Endothelial cell of umbilical vein (primary cell): Measurements from ENCODE around the gene ACTR2. TPM values are rescaled to one million over a fixed set of nuclear protein-coding genes. Genes with fewer than 3 reads are reported as not detected.

Experiments
- BruUV-seq: library from RNA; stranded (reverse); fragments of 400-500 nt; replicated peaks from 2 replicates; lab custom pipeline; 2021; lab: Mats Ljungman, UMichigan
- CTCF ChIA-PET: fragments of 300-600, 350-600 bp; sonication (Branson Sonifier 250); formaldehyde crosslinking; loops from one replicate; lab custom pipeline; 2021; ENCODE audit warnings: antibody characterized with exemption, inconsistent platforms; lab: Charles Lee
- POLR2A ChIA-PET: fragments of 300-600, 350-600 bp; sonication (Branson Sonifier 250); formaldehyde crosslinking; loops from one replicate; lab custom pipeline; 2021; ENCODE audit warnings: antibody characterized with exemption, inconsistent platforms; lab: Charles Lee
- DNase-seq: peaks from one replicate; pipeline ENCODE4 v3.0.0-alpha.2; 2011; ENCODE audit warnings: low read depth, low spot score
- FAIRE-seq: peaks from 2 replicates; lab custom pipeline; 2011; peaks lifted over from hg19 to GRCh38; lab: Jason Lieb, UNC
- H2AFZ ChIP-seq: 2 replicates; pipeline ENCODE4 v1.6.0; 2012; ENCODE audit warnings: low read depth, low read length, control low read depth, inconsistent platforms
- H3K27ac ChIP-seq: 2 replicates; pipeline ENCODE4 v1.5.1; 2011; ENCODE audit warnings: low read depth, mild to moderate bottlenecking, control low read depth, low read length, moderate library complexity; ENCODE audit not compliant: insufficient read depth
- H3K27me3 ChIP-seq, 2 experiments: 2 replicates each; pipeline versions ENCODE4 v1.6.0 to v1.6.1; 2011; ENCODE audit warnings: low read length in 2 of 2, mixed read lengths in 1 of 2; ENCODE audit not compliant: control insufficient read depth in 2 of 2, insufficient read depth in 2 of 2
- H3K36me3 ChIP-seq, 2 experiments: 2 replicates in 1 of 2; 3 replicates in 1 of 2; pipeline ENCODE4 v1.5.1; 2011; ENCODE audit warnings: low read length in 2 of 2, mild to moderate bottlenecking in 1 of 2, moderate library complexity in 1 of 2; ENCODE audit not compliant: control insufficient read depth in 2 of 2, insufficient read depth in 2 of 2; ENCODE audit errors: extremely low read depth in 1 of 2
- H3K4me1 ChIP-seq: 3 replicates; pipeline ENCODE4 v1.5.1; 2011; ENCODE audit warnings: mild to moderate bottlenecking, low read length; ENCODE audit not compliant: control insufficient read depth, insufficient read depth; ENCODE audit errors: extremely low read depth
- H3K4me2 ChIP-seq: 2 replicates; pipeline ENCODE4 v1.6.1; 2011; ENCODE audit warnings: low read length, control low read depth, mixed read lengths; ENCODE audit not compliant: insufficient read depth
- H3K4me3 ChIP-seq, 3 experiments: fragments of 200-600 bp in 1 of 3; sonication (generic), shearing (Covaris generic) in 1 of 3; replicated peaks in 1 of 3; 2 replicates each; pipeline ENCODE4 v1.5.1; 2011 to 2016; ENCODE audit warnings: control low read depth in 3 of 3, low read length in 3 of 3, mild to moderate bottlenecking in 2 of 3, inconsistent platforms in 1 of 3, low read depth in 1 of 3, moderate library complexity in 1 of 3; ENCODE audit not compliant: insufficient read depth in 1 of 3
- H3K79me2 ChIP-seq: 2 replicates; pipeline ENCODE4 v1.6.0; 2012; ENCODE audit warnings: low read length, inconsistent platforms; ENCODE audit not compliant: control insufficient read depth, insufficient read depth
- H3K9ac ChIP-seq: replicated peaks from 2 replicates; pipeline ENCODE3; 2011; ENCODE audit warnings: low read length, control low read depth; ENCODE audit not compliant: insufficient read depth; ENCODE audit errors: extremely low read depth
- H3K9me1 ChIP-seq: replicated peaks from 3 replicates; pipeline ENCODE4 v1.6.0; 2011; ENCODE audit warnings: mild to moderate bottlenecking, low read length; ENCODE audit not compliant: control insufficient read depth, insufficient read depth; ENCODE audit errors: extremely low read depth
- H3K9me3 ChIP-seq: replicated peaks from 2 replicates; pipeline ENCODE4 v1.5.1; 2012; ENCODE audit warnings: low read length, inconsistent platforms; ENCODE audit not compliant: control insufficient read depth, insufficient read depth
- H4K20me1 ChIP-seq: replicated peaks from 2 replicates; pipeline ENCODE3; 2011; ENCODE audit warnings: mild to moderate bottlenecking, low read length; ENCODE audit not compliant: control insufficient read depth, insufficient read depth; ENCODE audit errors: extremely low read depth
- CTCF ChIP-seq, 2 donors: IDR thresholded peaks; 1 replicate in 1 of 2; 2 replicates in 1 of 2; pipeline ENCODE4 v1.5.1; 2011; ENCODE audit warnings: low read length in 2 of 2, mild to moderate bottlenecking in 2 of 2, moderate library complexity in 2 of 2, control low read depth in 1 of 2, inconsistent platforms in 1 of 2, low read depth in 1 of 2; ENCODE audit not compliant: insufficient read depth in 1 of 2; ENCODE audit errors: extremely low read depth in 1 of 2
- EZH2 ChIP-seq: IDR thresholded peaks from 2 replicates; pipeline ENCODE4 v1.6.1; 2012; ENCODE audit warnings: borderline replicate concordance, low read depth, mild to moderate bottlenecking, moderate library complexity, low read length, inconsistent platforms; ENCODE audit not compliant: severe bottlenecking
- FOS ChIP-seq: IDR thresholded peaks from 2 replicates; pipeline ENCODE4 v1.6.1; 2011; ENCODE audit warnings: mild to moderate bottlenecking, low read length, moderate library complexity, borderline replicate concordance; ENCODE audit not compliant: insufficient read depth
- GATA2 ChIP-seq: IDR thresholded peaks from 2 replicates; pipeline ENCODE4 v1.7.0; 2011; ENCODE audit warnings: low read depth, mild to moderate bottlenecking, moderate library complexity, mixed read lengths, low read length; ENCODE audit not compliant: insufficient read length, insufficient read depth
- JUN ChIP-seq: IDR thresholded peaks from 2 replicates; pipeline ENCODE4 v1.6.1; 2011; ENCODE audit warnings: borderline replicate concordance, low read depth; ENCODE audit not compliant: insufficient read length, insufficient read depth
- MAX ChIP-seq: IDR thresholded peaks from 2 replicates; pipeline ENCODE4 v1.6.1; 2011; ENCODE audit not compliant: insufficient read depth, insufficient read length
- MYC ChIP-seq: IDR thresholded peaks from one replicate; pipeline ENCODE4 v1.6.1; 2011; ENCODE audit warnings: mild to moderate bottlenecking, low read depth, low read length
- POLR2A ChIP-seq: IDR thresholded peaks from 2 replicates; pipeline ENCODE4 v1.6.1; 2012; ENCODE audit warnings: low read depth, mild to moderate bottlenecking, control low read depth, low read length
- POLR2AphosphoS5 ChIP-seq: IDR thresholded peaks from 2 replicates; pipeline ENCODE4 v1.6.1; 2012; ENCODE audit warnings: low read depth, mild to moderate bottlenecking, control low read depth, low read length, moderate library complexity; ENCODE audit not compliant: insufficient read depth
- dilution Hi-C: fragments of 300-500 bp; cut with MboI; formaldehyde crosslinking; loops from one replicate; pipeline ENCODE4 v1.15.0; 2019; ENCODE audit warnings: low sequenced_read_pairs; ENCODE audit not compliant: extremely low pct_ligation_motif_present
- intact Hi-C: fragments of 100-400 bp; cut with micrococcal nuclease; formaldehyde crosslinking; loops from one replicate; pipeline ENCODE4 v1.10.0; 2022
- polyA plus RNA-seq, 4 experiments: library from polyadenylated mRNA; depleted of rRNA in 3 of 4; stranded (reverse) in 3 of 4; unstranded in 1 of 4; fragments of >200 nt; gene quantifications; 2 replicates each; pipeline versions ENCODE4 v1.2.1 to v1.2.3, GENCODE V29; 2011 to 2012; ENCODE audit warnings: missing spikeins in 1 of 4
- total RNA-seq: library from RNA; stranded (reverse); gene quantifications from 2 replicates; pipeline ENCODE4 v1.2.3, GENCODE V29; 2021

ACTR2 gene
- total and polyA plus RNA-seq, 2 donors (not counting 3 experiments of a cell fraction or from before 2014, with no cell fraction given): 48.7 to 287 TPM

DNA sequence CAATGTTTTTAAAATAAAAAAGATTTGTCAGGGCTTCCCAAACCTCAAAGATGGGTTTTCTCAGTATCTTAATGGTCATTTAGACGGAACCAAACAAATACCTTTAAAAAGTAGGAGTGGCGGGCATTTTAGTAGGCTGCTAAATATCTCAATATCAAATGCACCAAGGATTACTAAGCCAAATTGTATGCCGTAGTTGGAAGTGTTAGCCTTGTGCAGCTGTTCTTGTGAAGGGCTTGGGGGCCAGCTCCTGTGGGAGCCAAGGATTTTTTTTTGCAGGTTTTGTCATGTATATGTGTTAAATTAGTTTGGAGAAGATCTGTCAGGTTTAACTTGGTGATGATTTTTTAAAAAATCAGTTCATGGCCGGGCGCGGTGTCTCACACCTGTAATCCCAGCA lies 52.1 kb downstream of the ACTR2 start:
- no peaks in the 10 kb centered on the region for H3K79me2 ChIP-seq
- POLR2A ChIA-PET: no interaction called here
- no peak overlapping the region for H2AFZ ChIP-seq
- H3K27ac ChIP-seq: no peak overlapping the region
- no peak for TF ChIP-seq EZH2
- no peak for TF ChIP-seq POLR2AphosphoS5
- no peak for TF ChIP-seq POLR2A
- TF ChIP-seq CTCF (IDR thresholded peaks at IDR 0.05; ENCODE audit: extremely low read depth in 1 of 2, insufficient read depth in 1 of 2, low read depth in 1 of 2, low read length in 2 of 2): no peak
- TF ChIP-seq FOS: no peak
- no peak for TF ChIP-seq JUN
- TF ChIP-seq MYC: no peak
- no peak for TF ChIP-seq GATA2
- TF ChIP-seq MAX: no peak
- dilution Hi-C loops (no loop called here), intact Hi-C loops (loop anchor here (5.0 kb wide), 1 partner anchor 88 kb away; no protein-coding TSS in a partner anchor)
- DNase-seq (no peak), FAIRE-seq (no peak)
- peaks cover 5 to 13% of the 10 kb centered on the region in 2 experiments for H3K27me3 ChIP-seq
- H3K4me1 ChIP-seq: peaks cover 16% of the 10 kb centered on the region
- H3K36me3 ChIP-seq: no peaks in the 10 kb centered on the region
- BruUV-seq: no TSS peak
- H3K9me1 ChIP-seq: no peaks in the 10 kb centered on the region
- H3K4me3 ChIP-seq: no peak overlapping the region
- CTCF ChIA-PET: no interaction called here
- no peak overlapping the region for H3K9ac ChIP-seq
- no peak overlapping the region for H3K4me2 ChIP-seq
- no peaks in the 10 kb centered on the region for H4K20me1 ChIP-seq
- H3K9me3 ChIP-seq: no peaks in the 10 kb centered on the region
